Esophagus squamous epithelium (tissue), 4 donors: ENCODE results near the gene KRT76.

Experiments
- CTCF ChIP-seq, 6 experiments: fragments of 450-650 bp in 4 of 6; fragments of 200-600 bp in 2 of 6; sonication (generic) in 2 of 6; IDR thresholded peaks; one replicate each; pipeline ENCODE4 v1.5.1; 2016 to 2019; ENCODE audit warnings: antibody characterized with exemption in 6 of 6, mild to moderate bottlenecking in 4 of 6, moderate library complexity in 4 of 6
- POLR2A ChIP-seq, 4 donors: fragments of 450-650 bp; IDR thresholded peaks; one replicate each; pipeline ENCODE4 v1.6.1; 2017; ENCODE audit warnings: antibody characterized with exemption in 4 of 4, mild to moderate bottlenecking in 4 of 4, moderate library complexity in 3 of 4

GRCh38 chr12:52792185-52793029, 15.3 kb upstream of the KRT76 start:
- TF ChIP-seq CTCF (IDR thresholded peaks at IDR 0.05): no peak
- no peak for TF ChIP-seq POLR2A (IDR thresholded peaks at IDR 0.05)
